HepG2 (cell line): Measurements from ENCODE around the gene TYMP. TPM values are rescaled to one million over a fixed set of nuclear protein-coding genes. Genes with fewer than 3 reads are reported as not detected.

Experiments used
- SALL1 ChIP-seq: sonication (generic); formaldehyde crosslinking; IDR thresholded peaks from 2 replicates; pipeline ENCODE4 v1.8.0; 2022; ENCODE audit warnings: mild to moderate bottlenecking, missing genetic modification reagents
- ZNF180 ChIP-seq: sonication (generic); formaldehyde crosslinking; IDR thresholded peaks from 2 replicates; pipeline ENCODE4 v1.4.0; 2020; ENCODE audit warnings: low read depth, missing genetic modification reagents, borderline replicate concordance
- ZNF407 ChIP-seq: sonication (generic); formaldehyde crosslinking; IDR thresholded peaks from one replicate; pipeline ENCODE4 v1.5.1; 2020; ENCODE audit warnings: mild to moderate bottlenecking, missing genetic modification reagents; ENCODE audit errors: not compliant biosample characterization
- ZNF878 ChIP-seq: sonication (generic); formaldehyde crosslinking; IDR thresholded peaks from 2 replicates; pipeline ENCODE4 v1.8.1; 2023; ENCODE audit warnings: mild to moderate bottlenecking, missing genetic modification reagents, moderate library complexity
- polyA plus RNA-seq, 8 experiments: library from polyadenylated mRNA; depleted of rRNA in 3 of 8; stranded (reverse) in 7 of 8; unstranded in 1 of 8; fragments of >200 nt; fragmentation: Illumina TruSeq in 4 of 8; extraction: Trizol in 4 of 8; gene quantifications; 2 replicates each; pipeline versions ENCODE4 v1.2.1 to v1.2.3, GENCODE V29; 2011 to 2016; ENCODE audit warnings: low read depth in 4 of 8, missing spikeins in 1 of 8, mixed read lengths in 1 of 8; ENCODE audit not compliant: insufficient read depth in 1 of 8
- total RNA-seq, 5 experiments: library from RNA; depleted of rRNA; stranded (reverse); fragments of >200 nt; fragmentation: Illumina TruSeq; extraction: Trizol; gene quantifications; 2 replicates each; pipeline ENCODE4 v1.2.3, GENCODE V29; 2016; ENCODE audit warnings: low read depth in 1 of 5

TYMP gene
- total and polyA plus RNA-seq, 2 of the 13 experiments (the other 11 are each of a cell fraction or from before 2014, with no cell fraction given): 3.9 to 4.3 TPM

- TF ChIP-seq ZNF407 (no peak), ZNF180 (no peak), SALL1 (CRISPR knock-in tag) (0 out of 2 replicates have a peak, but pooled peaks have one; percentile 4), ZNF878 (no peak)
These were observed 4.0 kb downstream of the TYMP start (continued) for GRCh38 chr22:50525858-50526107.
